Measurements from ENCODE around the gene INPP5A. TPM values are rescaled to one million over a fixed set of nuclear protein-coding genes. Genes with fewer than 3 reads are reported as not detected.

The INPP5A gene
- total RNA-seq, 2 donors from 2014 or later: 20.7 to 26.7 TPM

DNA sequence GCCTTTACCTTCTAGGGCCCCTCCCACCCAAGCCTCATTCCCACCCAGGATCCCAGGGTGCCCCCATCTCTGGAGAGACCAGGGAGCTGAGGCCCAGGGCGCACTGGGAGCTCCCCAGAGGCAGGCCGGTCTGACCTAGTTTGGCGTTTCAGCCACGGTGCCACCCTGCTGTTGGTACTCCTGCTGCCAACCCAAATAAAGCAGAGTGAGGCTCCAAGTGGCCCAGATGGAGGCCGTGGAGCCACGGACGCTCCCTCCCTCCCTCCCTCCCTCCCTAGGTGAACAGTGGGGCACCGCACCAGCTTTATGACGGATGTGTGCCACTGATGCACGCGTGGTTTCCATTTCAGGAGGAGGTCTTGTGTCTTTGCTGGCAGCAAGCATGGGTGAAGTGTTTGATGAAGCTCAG is 1.8 kb downstream of the INPP5A start:
- Histone ChIP-seq H3K4me3 (ENCODE audit: low read length) (no peak overlapping the region), H3K9ac (ENCODE audit: extremely low read depth, low read length, poor library complexity, severe bottlenecking) (no peak overlapping the region), H3K27me3 (ENCODE audit: control insufficient read depth, insufficient read depth, low read length, poor library complexity, severe bottlenecking) (no peaks in the 10 kb centered on the region), H3K4me1 (ENCODE audit: control insufficient read depth, insufficient read depth, low read length) (peaks cover 2% of the 10 kb centered on the region), H3K9me3 (ENCODE audit: control insufficient read depth, low read length) (no peaks in the 10 kb centered on the region), H3K36me3 (ENCODE audit: control insufficient read depth, insufficient read depth, low read length) (no peaks in the 10 kb centered on the region), H3K27ac (ENCODE audit: low read depth, low read length) (no peak overlapping the region)
- Mint-ChIP-seq H3K27me3 (ENCODE audit: insufficient read depth) (peaks cover 12% of the 10 kb centered on the region), H3K4me1 (peaks cover 36% of the 10 kb centered on the region), H3K4me3 (peak overlapping the region; percentile 79), H3K27ac (no peak overlapping the region), H3K36me3 (ENCODE audit: low read depth) (peaks cover 3% of the 10 kb centered on the region), H3K9me3 (no peaks in the 10 kb centered on the region)
- WGBS, 2 experiments (ENCODE audit: insufficient coverage in 1 of 2, insufficient read length in 1 of 2): 87 to 97% methylated on average over 8 to 11 of the region's 11 CpGs
- DNase-seq: no peak
- TF ChIP-seq, protein P1, sequence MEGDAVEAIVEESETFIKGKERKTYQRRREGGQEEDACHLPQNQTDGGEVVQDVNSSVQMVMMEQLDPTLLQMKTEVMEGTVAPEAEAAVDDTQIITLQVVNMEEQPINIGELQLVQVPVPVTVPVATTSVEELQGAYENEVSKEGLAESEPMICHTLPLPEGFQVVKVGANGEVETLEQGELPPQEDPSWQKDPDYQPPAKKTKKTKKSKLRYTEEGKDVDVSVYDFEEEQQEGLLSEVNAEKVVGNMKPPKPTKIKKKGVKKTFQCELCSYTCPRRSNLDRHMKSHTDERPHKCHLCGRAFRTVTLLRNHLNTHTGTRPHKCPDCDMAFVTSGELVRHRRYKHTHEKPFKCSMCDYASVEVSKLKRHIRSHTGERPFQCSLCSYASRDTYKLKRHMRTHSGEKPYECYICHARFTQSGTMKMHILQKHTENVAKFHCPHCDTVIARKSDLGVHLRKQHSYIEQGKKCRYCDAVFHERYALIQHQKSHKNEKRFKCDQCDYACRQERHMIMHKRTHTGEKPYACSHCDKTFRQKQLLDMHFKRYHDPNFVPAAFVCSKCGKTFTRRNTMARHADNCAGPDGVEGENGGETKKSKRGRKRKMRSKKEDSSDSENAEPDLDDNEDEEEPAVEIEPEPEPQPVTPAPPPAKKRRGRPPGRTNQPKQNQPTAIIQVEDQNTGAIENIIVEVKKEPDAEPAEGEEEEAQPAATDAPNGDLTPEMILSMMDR (conservative IDR thresholded peaks at IDR 0.05): no peak

DNA sequence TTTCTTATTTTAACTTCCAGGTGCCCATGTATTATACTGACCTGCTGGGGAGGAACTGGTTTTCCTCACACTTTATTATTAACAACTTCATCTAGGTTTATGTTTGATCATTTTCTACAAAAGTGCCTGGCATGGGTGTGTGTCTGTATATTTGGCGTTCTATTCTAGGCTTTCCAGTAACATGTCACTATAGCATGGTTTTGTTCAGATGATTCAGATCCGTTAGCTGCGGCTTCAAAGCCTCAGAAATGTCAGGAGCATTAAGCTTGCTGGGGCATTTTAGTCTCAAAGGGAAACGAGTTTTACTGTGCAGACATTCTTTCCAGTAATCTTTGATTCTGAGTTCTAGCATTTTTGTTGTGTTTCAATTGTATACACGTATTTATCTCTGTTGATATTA is 2.3 kb downstream of the INPP5A start:
- Mint-ChIP-seq H3K4me1 (peaks cover 40% of the 10 kb centered on the region), H3K36me3 (ENCODE audit: low read depth) (peaks cover 3% of the 10 kb centered on the region), H3K4me3 (no peak overlapping the region), H3K27me3 (ENCODE audit: insufficient read depth) (peaks cover 8% of the 10 kb centered on the region), H3K9me3 (no peaks in the 10 kb centered on the region), H3K27ac (no peak overlapping the region)
- H3K9ac ChIP-seq (ENCODE audit: extremely low read depth, low read length, poor library complexity, severe bottlenecking): no peak overlapping the region
- no peak overlapping the region for H3K27ac ChIP-seq (ENCODE audit: low read depth, low read length)
- H3K27me3 ChIP-seq (ENCODE audit: control insufficient read depth, insufficient read depth, low read length, poor library complexity, severe bottlenecking): no peaks in the 10 kb centered on the region
- H3K4me3 ChIP-seq (ENCODE audit: low read length): no peak overlapping the region
- H3K36me3 ChIP-seq (ENCODE audit: control insufficient read depth, insufficient read depth, low read length): no peaks in the 10 kb centered on the region
- no peak for DNase-seq
- H3K4me1 ChIP-seq (ENCODE audit: control insufficient read depth, insufficient read depth, low read length): peaks cover 2% of the 10 kb centered on the region
- WGBS, 2 experiments (ENCODE audit: insufficient coverage in 1 of 2, insufficient read length in 1 of 2): 86 to 97% methylated on average over 5 of the region's 5 CpGs
- TF ChIP-seq, protein P1 (conservative IDR thresholded peaks at IDR 0.05): no peak
- H3K9me3 ChIP-seq (ENCODE audit: control insufficient read depth, low read length): no peaks in the 10 kb centered on the region

DNA sequence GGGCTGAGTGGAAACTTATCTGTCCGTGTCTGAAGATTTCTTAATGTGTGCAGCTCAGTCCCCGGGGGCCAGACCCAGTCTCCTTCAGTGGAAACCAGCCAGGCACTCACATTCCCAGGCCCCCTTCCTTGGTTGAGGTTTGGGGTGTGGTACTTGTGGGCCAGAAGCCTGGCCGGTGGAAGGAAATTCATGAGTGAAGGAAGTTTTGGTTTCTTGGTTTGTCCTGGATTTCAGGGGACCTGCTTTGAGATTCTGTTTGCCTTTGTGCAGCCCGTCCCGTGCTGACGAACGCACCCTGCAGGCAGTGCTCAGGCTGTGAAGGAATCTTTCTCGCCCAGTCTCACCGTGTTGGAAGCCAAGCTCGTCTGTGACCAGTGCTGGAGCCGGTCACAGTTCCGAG is 2.9 kb downstream of the INPP5A start:
- no peak overlapping the region for H3K9ac ChIP-seq (ENCODE audit: extremely low read depth, low read length, poor library complexity, severe bottlenecking)
- Mint-ChIP-seq H3K27ac (no peak overlapping the region), H3K9me3 (no peaks in the 10 kb centered on the region), H3K4me3 (no peak overlapping the region), H3K27me3 (ENCODE audit: insufficient read depth) (peaks cover 3% of the 10 kb centered on the region), H3K36me3 (ENCODE audit: low read depth) (peaks cover 3% of the 10 kb centered on the region), H3K4me1 (peaks cover 41% of the 10 kb centered on the region)
- H3K4me3 ChIP-seq (ENCODE audit: low read length): no peak overlapping the region
- H3K36me3 ChIP-seq (ENCODE audit: control insufficient read depth, insufficient read depth, low read length): no peaks in the 10 kb centered on the region
- no peaks in the 10 kb centered on the region for H3K27me3 ChIP-seq (ENCODE audit: control insufficient read depth, insufficient read depth, low read length, poor library complexity, severe bottlenecking)
- DNase-seq: no peak
- peaks cover 2% of the 10 kb centered on the region for H3K4me1 ChIP-seq (ENCODE audit: control insufficient read depth, insufficient read depth, low read length)
- H3K9me3 ChIP-seq (ENCODE audit: control insufficient read depth, low read length): no peaks in the 10 kb centered on the region
- WGBS, 2 experiments (ENCODE audit: insufficient coverage in 1 of 2, insufficient read length in 1 of 2): 54 to 75% methylated on average over 10 to 12 of the region's 12 CpGs
- H3K27ac ChIP-seq (ENCODE audit: low read depth, low read length): no peak overlapping the region
- TF ChIP-seq, protein P1 (conservative IDR thresholded peaks at IDR 0.05): no peak
